ENCODE data around the gene NUAK2. TPM values are rescaled to one million over a fixed set of nuclear protein-coding genes. Genes with fewer than 3 reads are reported as not detected.

Gene NUAK2
- total and polyA plus RNA-seq, 2 donors from 2014 or later = 15.1 to 19.4 TPM

GRCh38 chr1:205309741-205310140 lies 11.8 kb downstream of the NUAK2 start:
- Histone ChIP-seq H3K27me3 (ENCODE audit: control insufficient read depth, insufficient read depth, low read length) (no peaks in the 10 kb centered on the region), H3K9me3 (ENCODE audit: control insufficient read depth in 2 of 3, insufficient read depth in 1 of 3, low read length in 3 of 3) (no peaks in the 10 kb centered on the region), H3K36me3 (ENCODE audit: control insufficient read depth in 2 of 3, insufficient read depth in 3 of 3, low read length in 3 of 3) (peaks cover 2 to 72% (median 57%) of the 10 kb centered on the region in 3 donors), H3K4me1 (ENCODE audit: control insufficient read depth in 2 of 3, insufficient read depth in 2 of 3, low read depth in 1 of 3, low read length in 3 of 3) (peaks cover 0 to 29% (median 16%) of the 10 kb centered on the region in 3 donors), H3K4me3 (ENCODE audit: low read length in 3 of 3) (no peak overlapping the region), H3K27ac (ENCODE audit: low read depth in 2 of 2, low read length in 2 of 2) (peak overlapping the region in 1 of 2 donors; percentile 13), H3K9ac (ENCODE audit: low read length in 3 of 3) (no peak overlapping the region)
- no peak for TF ChIP-seq CTCF (IDR thresholded peaks at IDR 0.05; ENCODE audit: borderline replicate concordance, extremely low read depth, insufficient read depth)
- no peak for FAIRE-seq
- intact Hi-C loops (cut with DNase I) = no loop called here
- DNase-seq = no peak

- Histone ChIP-seq H3K4me1 (ENCODE audit: control insufficient read depth in 2 of 3, insufficient read depth in 2 of 3, low read depth in 1 of 3, low read length in 3 of 3) (peaks cover 0 to 23% (median 21%) of the 10 kb centered on the region in 3 donors), H3K27ac (ENCODE audit: low read depth in 2 of 2, low read length in 2 of 2) (peak overlapping the region; percentile 18 to 24), H3K9me3 (ENCODE audit: control insufficient read depth in 2 of 3, insufficient read depth in 1 of 3, low read length in 3 of 3) (no peaks in the 10 kb centered on the region), H3K9ac (ENCODE audit: low read length in 3 of 3) (no peak overlapping the region), H3K27me3 (ENCODE audit: control insufficient read depth, insufficient read depth, low read length) (no peaks in the 10 kb centered on the region), H3K36me3 (ENCODE audit: control insufficient read depth in 2 of 3, insufficient read depth in 3 of 3, low read length in 3 of 3) (peaks cover 2 to 86% (median 66%) of the 10 kb centered on the region in 3 donors), H3K4me3 (ENCODE audit: low read length in 3 of 3) (no peak overlapping the region)
- intact Hi-C loops (cut with DNase I) = no loop called here
- no peak for DNase-seq
- TF ChIP-seq CTCF (IDR thresholded peaks at IDR 0.05; ENCODE audit: borderline replicate concordance, extremely low read depth, insufficient read depth) = no peak
- no peak for FAIRE-seq
Observed at GRCh38 chr1:205306929-205307566, 14.5 kb downstream of the NUAK2 start.

- Histone ChIP-seq H3K9me3 (ENCODE audit: control insufficient read depth in 2 of 3, insufficient read depth in 1 of 3, low read length in 3 of 3) (no peaks in the 10 kb centered on the region), H3K4me1 (ENCODE audit: control insufficient read depth in 2 of 3, insufficient read depth in 2 of 3, low read depth in 1 of 3, low read length in 3 of 3) (peaks cover 5 to 26% (median 24%) of the 10 kb centered on the region in 3 donors), H3K36me3 (ENCODE audit: control insufficient read depth in 2 of 3, insufficient read depth in 3 of 3, low read length in 3 of 3) (peaks cover 0 to 62% (median 43%) of the 10 kb centered on the region in 3 donors), H3K4me3 (ENCODE audit: low read length in 3 of 3) (no peak overlapping the region), H3K27ac (ENCODE audit: low read depth in 2 of 2, low read length in 2 of 2) (no peak overlapping the region), H3K9ac (ENCODE audit: low read length in 3 of 3) (no peak overlapping the region), H3K27me3 (ENCODE audit: control insufficient read depth, insufficient read depth, low read length) (no peaks in the 10 kb centered on the region)
- TF ChIP-seq CTCF (IDR thresholded peaks at IDR 0.05; ENCODE audit: borderline replicate concordance, extremely low read depth, insufficient read depth) = no peak
- no peak for FAIRE-seq
- intact Hi-C loops (cut with DNase I) = no loop called here
- no peak for DNase-seq
Observed at GRCh38 chr1:205304695-205305070, 16.9 kb downstream of the NUAK2 start.
